Measurements from ENCODE around the gene MBOAT1. TPM values are rescaled to one million over a fixed set of nuclear protein-coding genes. Genes with fewer than 3 reads are reported as not detected.

MBOAT1 gene
- polyA plus RNA-seq, 3 donors: 6.8 to 59.1 (median 8.1) TPM

DNA sequence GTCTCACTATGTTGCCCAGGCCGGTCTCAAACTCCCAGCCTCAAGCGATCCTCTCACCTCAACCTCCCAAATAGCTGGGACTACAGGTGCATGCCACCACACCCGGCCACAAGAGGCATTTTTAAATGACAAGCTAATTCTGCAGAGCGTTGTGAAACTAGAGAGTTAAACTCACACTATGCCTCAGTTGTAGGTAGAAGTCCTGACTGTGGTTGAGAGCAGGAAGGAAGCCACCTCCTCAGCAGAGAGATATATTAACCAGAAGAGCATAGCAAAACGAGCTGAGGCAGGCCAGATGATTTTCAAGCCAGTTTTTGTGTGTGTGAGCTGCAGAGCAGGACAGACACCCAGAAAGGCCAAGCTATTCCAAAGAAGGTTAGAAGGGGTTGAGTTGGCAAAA, 150.3 kb downstream of the MBOAT1 start:
- Mint-ChIP-seq H3K9me3 (peaks cover 0 to 4% (median 0%) of the 10 kb centered on the region in 7 donors), H3K27me3 (ENCODE audit: low read depth in 3 of 3) (peaks cover 0 to 6% (median 1%) of the 10 kb centered on the region in 3 donors), H3K27ac (no peak overlapping the region), H3K4me1 (peaks cover 7% of the 10 kb centered on the region), H3K4me3 (no peak overlapping the region), H3K36me3 (no peaks in the 10 kb centered on the region)
- DNase-seq: no peak
- H3K9ac ChIP-seq (ENCODE audit: insufficient read depth, low read length, poor library complexity, severe bottlenecking): no peak overlapping the region
- no peaks in the 10 kb centered on the region for H3K27me3 ChIP-seq (ENCODE audit: control insufficient read depth in 2 of 2, insufficient read depth in 2 of 2, low read length in 2 of 2)
- H3K79me2 ChIP-seq (ENCODE audit: insufficient read depth, low read length): no peaks in the 10 kb centered on the region
- H2AFZ ChIP-seq (ENCODE audit: insufficient read depth, low read depth, low read length, poor library complexity, severe bottlenecking): no peak overlapping the region
- no peaks in the 10 kb centered on the region for H3K36me3 ChIP-seq (replicated peaks in 1 of 2; ENCODE audit: control insufficient read depth in 1 of 2, insufficient read depth in 2 of 2, low read length in 2 of 2)
- no peaks in the 10 kb centered on the region for H3K9me3 ChIP-seq (replicated peaks in 1 of 2; ENCODE audit: control insufficient read depth in 1 of 2, insufficient read depth in 1 of 2, low read length in 2 of 2)
- no peak for TF ChIP-seq CTCF (IDR thresholded peaks at IDR 0.05)
- no peak overlapping the region for H3K27ac ChIP-seq (ENCODE audit: low read depth in 1 of 2, low read length in 2 of 2)
- H3K4me3 ChIP-seq (replicated peaks in 1 of 3; ENCODE audit: low read depth in 2 of 3, low read length in 3 of 3): no peak overlapping the region
- no peak overlapping the region for H3K4me2 ChIP-seq (replicated peaks; ENCODE audit: extremely low read depth, low read length, poor library complexity, severe bottlenecking)
- intact Hi-C loops (cut with micrococcal nuclease): no loop called here
- 17% methylated on average over 1 of the region's 5 CpGs for WGBS (ENCODE audit: insufficient coverage)
- peaks cover 0 to 6% of the 10 kb centered on the region in 2 donors for H3K4me1 ChIP-seq (ENCODE audit: control insufficient read depth in 1 of 2, insufficient read depth in 2 of 2, low read length in 2 of 2)
- no peaks in the 10 kb centered on the region for H4K20me1 ChIP-seq (ENCODE audit: insufficient read depth, low read length)

- Mint-ChIP-seq H3K4me3 (no peak overlapping the region), H3K27ac (no peak overlapping the region), H3K4me1 (peaks cover 7% of the 10 kb centered on the region), H3K27me3 (ENCODE audit: low read depth in 3 of 3) (peaks cover 0 to 6% (median 1%) of the 10 kb centered on the region in 3 donors), H3K36me3 (no peaks in the 10 kb centered on the region), H3K9me3 (peaks cover 0 to 4% (median 0%) of the 10 kb centered on the region in 7 donors)
- no peak overlapping the region for H3K4me2 ChIP-seq (replicated peaks; ENCODE audit: extremely low read depth, low read length, poor library complexity, severe bottlenecking)
- H3K36me3 ChIP-seq (replicated peaks in 1 of 2; ENCODE audit: control insufficient read depth in 1 of 2, insufficient read depth in 2 of 2, low read length in 2 of 2): no peaks in the 10 kb centered on the region
- TF ChIP-seq CTCF (IDR thresholded peaks at IDR 0.05): no peak
- H3K27me3 ChIP-seq (ENCODE audit: control insufficient read depth in 2 of 2, insufficient read depth in 2 of 2, low read length in 2 of 2): no peaks in the 10 kb centered on the region
- peaks cover 0 to 6% of the 10 kb centered on the region in 2 donors for H3K4me1 ChIP-seq (ENCODE audit: control insufficient read depth in 1 of 2, insufficient read depth in 2 of 2, low read length in 2 of 2)
- H2AFZ ChIP-seq (ENCODE audit: insufficient read depth, low read depth, low read length, poor library complexity, severe bottlenecking): no peak overlapping the region
- H3K9me3 ChIP-seq (replicated peaks in 1 of 2; ENCODE audit: control insufficient read depth in 1 of 2, insufficient read depth in 1 of 2, low read length in 2 of 2): no peaks in the 10 kb centered on the region
- no peaks in the 10 kb centered on the region for H3K79me2 ChIP-seq (ENCODE audit: insufficient read depth, low read length)
- H4K20me1 ChIP-seq (ENCODE audit: insufficient read depth, low read length): no peaks in the 10 kb centered on the region
- no peak overlapping the region for H3K27ac ChIP-seq (ENCODE audit: low read depth in 1 of 2, low read length in 2 of 2)
- no CpG with 5 or more reads among the region's 1 CpG for WGBS (ENCODE audit: insufficient coverage)
- H3K4me3 ChIP-seq (replicated peaks in 1 of 3; ENCODE audit: low read depth in 2 of 3, low read length in 3 of 3): no peak overlapping the region
- H3K9ac ChIP-seq (ENCODE audit: insufficient read depth, low read length, poor library complexity, severe bottlenecking): no peak overlapping the region
- intact Hi-C loops (cut with micrococcal nuclease): no loop called here
- no peak for DNase-seq
Measured at GRCh38 chr6:20060252-20060651, 152.0 kb downstream of the MBOAT1 start.
